K562 (cell line): ENCODE results near the gene ADGRB3.

Experiments used
- HINFP ChIP-seq: fragments of 450-650 bp; conservative IDR thresholded peaks from 2 replicates; pipeline ENCODE4 v1.6.1; 2016; ENCODE audit warnings: missing genetic modification characterization, low read depth, mild to moderate bottlenecking, control low read depth, missing compliant biosample characterization
- HIVEP1 ChIP-seq: fragments of 250-450 bp; sonication (Bioruptor Pico); IDR thresholded peaks from 2 replicates; pipeline ENCODE4 v1.4.0; 2020; ENCODE audit warnings: mild to moderate bottlenecking
- POLR2A ChIP-seq: fragments of 450-650 bp; conservative IDR thresholded peaks from 2 replicates; pipeline ENCODE4 v1.6.1; 2016

- no peak for TF ChIP-seq HINFP (tag)
- no peak for TF ChIP-seq HIVEP1 (CRISPR knock-in tag)
- no peak for TF ChIP-seq POLR2A
These were observed 91.3 kb downstream of the ADGRB3 start for GRCh38 chr6:68726337-68726736.
